NOMO-1 treated with dmso at 0.1 percent for 144 hours (cell line): Measurements from ENCODE around the gene DECR2.
"Not testable (repeated sequence)": the region's sequence is repeated elsewhere in the genome, so short reads cannot be mapped to it uniquely, and the experiment has no call there.

ENCODE experiments used
- DNase-seq: peaks from one replicate; lab custom pipeline; 2025; ENCODE audit not compliant: unreplicated experiment; lab: John Stamatoyannopoulos, UW

DECR2 gene

GRCh38 chr16:399340-400019 is 2.2 kb upstream of the DECR2 start:
- DNase-seq = no peak

GRCh38 chr16:400061-400591 is 1.6 kb upstream of the DECR2 start:
- DNase-seq = no peak

GRCh38 chr16:404971-405486 is 3.3 kb downstream of the DECR2 start:
- no peak for DNase-seq

- no peak for DNase-seq
These were observed 4.1 kb downstream of the DECR2 start for GRCh38 chr16:405548-406506.

GRCh38 chr16:407253-407652 is 5.6 kb downstream of the DECR2 start:
- no peak for DNase-seq

- DNase-seq = no peak
These were observed 9.0 kb downstream of the DECR2 start for GRCh38 chr16:410516-411178.

- no peak for DNase-seq
These were observed 10.0 kb downstream of the DECR2 start for GRCh38 chr16:411576-412265.

- DNase-seq = no peak
These were observed 12.9 kb downstream of the DECR2 start for GRCh38 chr16:414395-415169.

GRCh38 chr16:415170-415498 is 13.4 kb downstream of the DECR2 start:
- DNase-seq = not testable (repeated sequence)

- DNase-seq = not testable (repeated sequence)
These were observed 20.5 kb downstream of the DECR2 start for GRCh38 chr16:422179-422578.

GRCh38 chr16:424033-424622 is 22.4 kb downstream of the DECR2 start:
- no peak for DNase-seq

GRCh38 chr16:424623-425081 is 23.0 kb downstream of the DECR2 start:
- no peak for DNase-seq

- peak; percentile 52 for DNase-seq
These were observed 23.5 kb downstream of the DECR2 start, which contains the start of gene RAB11FIP3 for GRCh38 chr16:425082-425718. TSS of gene RAB11FIP3 (plus strand) at chr16:425649. CDS start at chr16:426007, 358 bp downstream.

GRCh38 chr16:425740-426114 is 24.0 kb downstream of the DECR2 start:
- DNase-seq = no peak

GRCh38 chr16:426115-426905 is 24.6 kb downstream of the DECR2 start:
- DNase-seq = no peak

- DNase-seq = no peak
These were observed 25.2 kb downstream of the DECR2 start for GRCh38 chr16:426906-427249.

GRCh38 chr16:427250-427649 is 25.6 kb downstream of the DECR2 start:
- no peak for DNase-seq

GRCh38 chr16:430904-431303 is 29.2 kb downstream of the DECR2 start:
- DNase-seq = no peak
